ENCODE results near the gene CDKL1.

The CDKL1 gene

GRCh38 chr14:50396631-50397389 lies at the start of gene CDKL1:
CDKL1 (minus strand) TSS chr14:50396881; CDS start chr14:50395868, 1,013 bp downstream.
- DNase-seq: peak; percentile 33 to 36

- DNase-seq: no peak
Observed at GRCh38 chr14:50434528-50434927, 37.8 kb upstream of the CDKL1 start.

- DNase-seq: no peak
Observed at GRCh38 chr14:50432131-50432530, 35.5 kb upstream of the CDKL1 start.

GRCh38 chr14:50425816-50426215 lies 29.1 kb upstream of the CDKL1 start:
- DNase-seq: no peak

GRCh38 chr14:50425105-50425504 lies 28.4 kb upstream of the CDKL1 start:
- no peak for DNase-seq

- no peak for DNase-seq
Observed at GRCh38 chr14:50423529-50423928, 26.8 kb upstream of the CDKL1 start.

- no peak for DNase-seq
Observed at GRCh38 chr14:50421499-50421898, 24.8 kb upstream of the CDKL1 start.

GRCh38 chr14:50417853-50418252 lies 21.2 kb upstream of the CDKL1 start:
- no peak for DNase-seq

- no peak for DNase-seq
Observed at GRCh38 chr14:50410921-50411320, 14.2 kb upstream of the CDKL1 start.

GRCh38 chr14:50410071-50410470 lies 13.4 kb upstream of the CDKL1 start:
- DNase-seq: no peak

- DNase-seq: no peak
Observed at GRCh38 chr14:50407111-50407812, 10.6 kb upstream of the CDKL1 start.

GRCh38 chr14:50403419-50403818 lies 6.7 kb upstream of the CDKL1 start:
- no peak for DNase-seq

GRCh38 chr14:50402965-50403364 lies 6.3 kb upstream of the CDKL1 start:
- no peak for DNase-seq

- DNase-seq: no peak
Observed at GRCh38 chr14:50400461-50400860, 3.8 kb upstream of the CDKL1 start.

GRCh38 chr14:50399251-50400032 lies 2.8 kb upstream of the CDKL1 start:
- no peak for DNase-seq

GRCh38 chr14:50398189-50398580 lies 1.5 kb upstream of the CDKL1 start:
- DNase-seq: no peak

GRCh38 chr14:50397390-50398188 lies 908 bp upstream of the CDKL1 start:
- no peak for DNase-seq

GRCh38 chr14:50395448-50395847 lies 1.2 kb downstream of the CDKL1 start:
- no peak for DNase-seq

GRCh38 chr14:50394713-50395112 lies 2.0 kb downstream of the CDKL1 start:
- DNase-seq: no peak

GRCh38 chr14:50389668-50390441 lies 6.8 kb downstream of the CDKL1 start:
- DNase-seq: no peak

GRCh38 chr14:50388256-50388931 lies 8.3 kb downstream of the CDKL1 start:
- no peak for DNase-seq

All from NCI-H1930 (cell line).